Stimulated activated CD8-positive, alpha-beta memory T cell treated with anti-CD3 and anti-CD28 coated beads, Interleukin-2, amount 100 ng/mL, for 48 hours (primary cell): ENCODE measurements around the gene C4B.
"Not testable (repeated sequence)": the region's sequence is repeated elsewhere in the genome, so short reads cannot be mapped to it uniquely, and the experiment has no call there.

Experiments
- DNase-seq, 2 donors: peaks; one replicate each; pipeline ENCODE4 v3.0.0-alpha.2; 2020; ENCODE audit warnings: low read depth in 2 of 2

C4B gene

GRCh38 chr6:31980998-31981397 lies 33.6 kb upstream of the C4B start:
- DNase-seq: not testable (repeated sequence)

GRCh38 chr6:31981744-31982143 lies 32.9 kb upstream of the C4B start, which contains the start of gene C4A:
Gene C4A, plus strand, starts transcription at chr6:31982057. Its CDS starts 51 bp downstream, at chr6:31982108.
- DNase-seq: not testable (repeated sequence)

DNA sequence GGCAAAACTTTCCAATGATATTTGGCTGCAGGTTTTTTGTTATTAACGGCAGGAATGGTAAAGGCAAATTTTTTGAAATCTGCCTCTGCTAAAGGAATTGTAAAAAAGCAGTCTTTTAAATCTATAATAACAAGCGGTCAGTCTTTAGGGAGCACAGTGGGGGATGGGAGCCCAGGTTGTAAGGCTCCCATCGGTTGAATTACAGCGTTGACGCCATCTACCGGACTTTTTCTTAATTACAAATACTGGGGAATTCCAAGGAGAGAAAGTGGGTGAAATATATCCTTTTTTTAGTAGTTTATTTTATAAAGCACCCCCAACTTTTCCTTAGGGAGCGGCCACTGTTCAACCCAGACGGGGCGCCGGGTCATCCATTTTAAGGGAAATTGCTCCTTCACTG lies 25.2 kb upstream of the C4B start:
- not testable (repeated sequence) for DNase-seq

GRCh38 chr6:31994421-31994820 lies 20.2 kb upstream of the C4B start:
- not testable (repeated sequence) for DNase-seq

DNA sequence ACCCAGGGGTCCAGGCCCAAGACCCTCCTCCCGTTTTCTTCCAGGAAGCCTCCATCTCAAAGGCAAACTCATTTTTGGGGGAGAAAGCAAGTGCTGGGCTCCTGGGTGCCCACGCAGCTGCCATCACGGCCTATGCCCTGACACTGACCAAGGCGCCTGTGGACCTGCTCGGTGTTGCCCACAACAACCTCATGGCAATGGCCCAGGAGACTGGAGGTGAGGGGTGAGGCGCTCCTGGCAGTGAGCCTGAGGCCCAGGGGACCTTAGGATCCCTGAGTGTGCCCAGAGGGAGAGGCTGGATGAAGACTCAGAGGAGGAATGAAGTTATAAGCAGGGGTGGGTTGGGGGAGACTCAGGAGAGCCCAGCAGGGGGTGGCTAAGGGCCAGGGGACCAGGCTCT lies 18.2 kb upstream of the C4B start:
- not testable (repeated sequence) for DNase-seq

DNA sequence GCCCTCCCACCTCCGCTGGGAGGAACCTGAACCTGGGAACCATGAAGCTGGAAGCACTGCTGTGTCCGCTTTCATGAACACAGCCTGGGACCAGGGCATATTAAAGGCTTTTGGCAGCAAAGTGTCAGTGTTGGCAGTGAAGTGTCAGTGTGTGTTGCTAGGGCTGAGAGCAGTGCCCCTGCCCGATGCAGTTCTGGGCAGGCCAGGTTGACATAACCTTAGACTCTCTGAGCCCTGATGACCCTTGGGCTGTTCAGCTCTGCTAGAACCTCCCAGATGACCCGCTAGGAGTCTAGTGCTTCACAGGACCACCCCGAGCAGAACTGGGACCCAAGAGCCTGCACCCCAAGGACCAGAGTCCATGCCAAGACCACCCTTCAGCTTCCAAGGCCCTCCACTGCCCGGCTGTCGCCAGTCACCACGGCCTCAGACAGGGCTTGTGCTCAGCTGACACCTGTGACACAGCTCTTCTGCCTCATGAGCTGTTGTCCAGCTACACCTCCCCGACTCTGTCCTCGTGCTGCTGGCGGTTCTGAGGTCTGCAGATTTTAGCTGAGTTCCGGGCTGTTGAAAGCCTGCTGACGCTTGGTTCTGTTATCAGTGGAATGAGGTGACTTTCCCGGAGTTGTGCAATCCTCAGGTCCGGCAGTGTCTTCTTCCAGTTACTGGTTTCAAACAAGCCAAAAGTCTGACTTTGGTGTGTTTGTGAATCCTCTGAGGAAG lies 11.9 kb upstream of the C4B start:
- not testable (repeated sequence) for DNase-seq

DNA sequence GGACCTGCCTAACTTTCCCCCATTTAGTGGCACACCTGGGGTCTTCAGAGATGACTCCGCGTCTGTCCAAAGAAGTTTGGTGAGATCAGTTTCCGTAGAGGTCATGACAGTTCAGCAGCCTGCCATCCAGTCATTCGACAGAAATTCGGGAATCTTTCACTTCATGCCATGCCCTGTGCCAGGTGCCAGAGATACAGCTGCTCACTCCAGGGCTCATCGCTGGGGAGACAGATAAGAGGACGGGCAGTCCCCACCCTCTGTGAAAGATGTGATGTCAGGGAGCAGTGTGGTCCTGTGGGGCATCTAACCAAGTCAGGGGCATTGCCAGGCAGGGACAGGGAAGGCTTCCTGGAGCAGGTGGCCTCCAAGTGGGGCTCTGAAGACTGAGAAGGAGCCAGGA lies 11.3 kb upstream of the C4B start:
- DNase-seq: not testable (repeated sequence)

DNA sequence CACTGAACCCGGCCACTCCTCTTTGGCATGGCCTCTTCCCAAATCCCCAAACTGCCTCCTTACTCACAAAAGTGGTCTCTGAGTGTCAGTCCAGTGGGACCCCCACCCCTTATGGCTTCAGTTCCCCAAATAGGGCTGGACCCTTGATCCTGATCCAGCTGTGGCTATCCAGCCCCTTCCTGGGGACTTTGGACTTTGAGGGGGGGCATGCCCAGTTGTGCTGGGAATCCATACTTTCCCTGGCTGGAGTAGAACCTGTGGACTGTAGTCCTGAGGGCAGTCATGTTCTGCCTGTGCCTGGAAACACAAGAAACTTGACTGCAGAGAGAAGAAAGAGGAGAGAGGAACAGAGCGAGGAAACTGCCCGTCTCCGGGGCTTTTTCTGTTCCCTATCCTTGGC lies 10.2 kb upstream of the C4B start:
- not testable (repeated sequence) for DNase-seq

DNA sequence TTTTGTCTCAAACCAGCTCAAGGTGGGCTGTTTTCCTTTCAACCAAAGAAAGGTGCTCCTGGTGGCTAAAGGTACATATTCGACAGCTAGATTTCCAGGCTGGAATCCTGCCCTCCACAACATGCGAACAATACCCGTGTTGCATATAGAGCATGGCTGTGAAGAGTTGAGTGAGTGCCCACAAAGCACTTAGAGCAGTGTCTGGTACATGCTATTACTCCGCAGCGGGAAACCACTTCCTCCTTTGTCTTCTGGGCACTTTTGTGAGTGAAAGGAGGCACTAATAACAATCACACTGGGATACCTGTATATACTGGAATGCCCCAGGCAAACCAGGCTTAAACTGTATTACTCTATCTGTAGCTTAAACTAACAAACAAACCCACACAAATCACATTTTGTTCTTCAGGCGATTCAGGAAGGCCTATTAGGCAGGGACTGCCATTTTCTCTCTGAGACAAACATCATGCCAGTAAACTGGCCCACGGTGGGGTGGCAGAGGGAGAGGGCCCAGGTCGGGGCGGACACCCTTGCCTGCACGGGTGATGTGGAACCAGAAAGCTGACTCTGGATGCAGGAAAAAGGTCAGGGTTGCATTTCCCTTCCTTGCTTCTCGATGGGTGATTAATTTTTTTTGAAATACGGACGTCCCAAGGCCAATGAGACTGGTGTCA lies 9.6 kb upstream of the C4B start:
- DNase-seq: not testable (repeated sequence)

DNA sequence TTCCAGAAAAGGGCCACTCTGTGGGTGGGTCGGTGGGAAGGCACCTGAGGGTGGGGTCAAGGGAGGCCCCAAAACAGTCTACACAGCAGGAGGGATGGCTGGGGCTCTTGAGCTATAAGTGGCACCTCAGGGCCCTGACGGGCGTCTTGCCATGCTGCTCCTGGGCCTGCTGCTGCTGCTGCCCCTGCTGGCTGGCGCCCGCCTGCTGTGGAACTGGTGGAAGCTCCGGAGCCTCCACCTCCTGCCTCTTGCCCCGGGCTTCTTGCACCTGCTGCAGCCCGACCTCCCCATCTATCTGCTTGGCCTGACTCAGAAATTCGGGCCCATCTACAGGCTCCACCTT lies 9.1 kb upstream of the C4B start:
- DNase-seq: not testable (repeated sequence)

DNA sequence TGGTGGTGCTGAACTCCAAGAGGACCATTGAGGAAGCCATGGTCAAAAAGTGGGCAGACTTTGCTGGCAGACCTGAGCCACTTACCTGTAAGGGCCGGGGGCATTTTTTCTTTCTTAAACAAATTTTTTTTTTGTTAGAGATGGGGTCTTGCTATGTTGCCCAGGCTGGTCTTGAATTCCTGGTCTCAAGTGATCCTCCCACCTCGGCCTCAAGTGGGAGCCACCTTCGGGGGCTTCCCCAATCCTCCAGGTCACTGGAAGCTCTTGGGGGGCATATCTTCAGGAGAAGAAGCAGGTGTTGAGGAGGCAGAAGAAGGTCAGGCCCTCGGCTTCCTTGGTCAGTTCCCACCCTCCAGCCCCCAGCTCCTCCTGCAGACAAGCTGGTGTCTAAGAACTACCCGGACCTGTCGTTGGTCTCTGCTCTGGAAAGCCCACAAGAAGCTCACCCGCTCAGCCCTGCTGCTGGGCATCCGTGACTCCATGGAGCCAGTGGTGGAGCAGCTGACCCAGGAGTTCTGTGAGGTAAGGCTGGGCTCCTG lies 8.5 kb upstream of the C4B start:
- not testable (repeated sequence) for DNase-seq

DNA sequence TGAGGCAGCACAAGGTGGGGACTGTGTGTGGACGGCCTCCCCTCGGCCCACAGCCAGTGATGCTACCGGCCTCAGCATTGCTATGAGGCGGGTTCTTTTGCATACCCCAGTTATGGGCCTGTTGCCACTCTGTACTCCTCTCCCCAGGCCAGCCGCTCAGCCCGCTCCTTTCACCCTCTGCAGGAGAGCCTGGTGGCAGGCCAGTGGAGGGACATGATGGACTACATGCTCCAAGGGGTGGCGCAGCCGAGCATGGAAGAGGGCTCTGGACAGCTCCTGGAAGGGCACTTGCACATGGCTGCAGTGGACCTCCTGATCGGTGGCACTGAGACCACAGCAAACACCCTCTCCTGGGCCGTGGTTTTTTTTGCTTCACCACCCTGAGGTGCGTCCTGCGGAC lies 7.5 kb upstream of the C4B start:
- DNase-seq: not testable (repeated sequence)

DNA sequence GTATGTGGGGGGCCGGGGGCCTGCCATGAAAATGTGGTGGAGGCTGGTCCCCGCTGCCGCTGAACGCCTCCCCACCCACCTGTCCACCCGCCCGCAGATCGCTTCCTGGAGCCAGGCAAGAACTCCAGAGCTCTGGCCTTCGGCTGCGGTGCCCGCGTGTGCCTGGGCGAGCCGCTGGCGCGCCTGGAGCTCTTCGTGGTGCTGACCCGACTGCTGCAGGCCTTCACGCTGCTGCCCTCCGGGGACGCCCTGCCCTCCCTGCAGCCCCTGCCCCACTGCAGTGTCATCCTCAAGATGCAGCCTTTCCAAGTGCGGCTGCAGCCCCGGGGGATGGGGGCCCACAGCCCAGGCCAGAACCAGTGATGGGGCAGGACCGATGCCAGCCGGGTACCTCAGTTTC lies 6.6 kb upstream of the C4B start:
- not testable (repeated sequence) for DNase-seq

DNA sequence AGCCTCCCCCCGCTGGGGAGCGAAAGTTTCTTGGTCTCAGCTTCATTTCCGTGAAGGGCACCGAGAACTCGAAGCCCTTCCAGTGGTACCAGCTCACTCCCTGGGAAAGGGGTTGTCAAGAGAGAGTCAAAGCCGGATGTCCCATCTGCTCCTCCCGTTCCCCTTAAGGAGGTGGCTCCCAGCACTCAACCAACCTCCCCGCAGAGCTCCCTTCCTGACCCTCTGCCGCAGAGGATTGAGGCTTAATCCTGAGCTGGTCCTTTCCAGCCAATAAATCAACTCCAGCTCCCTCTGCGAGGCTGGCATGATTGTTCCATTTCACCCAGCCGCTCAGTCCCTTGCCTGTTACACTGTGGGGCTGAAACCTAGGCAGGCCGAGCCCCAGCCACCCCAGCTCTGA lies 6.0 kb upstream of the C4B start:
- not testable (repeated sequence) for DNase-seq

GRCh38 chr6:32009537-32009936 lies 5.1 kb upstream of the C4B start:
- DNase-seq: not testable (repeated sequence)

- not testable (repeated sequence) for DNase-seq
These were observed 3.6 kb upstream of the C4B start for GRCh38 chr6:32010856-32011530.

GRCh38 chr6:32012941-32013617 lies 1.5 kb upstream of the C4B start:
- not testable (repeated sequence) for DNase-seq

GRCh38 chr6:32013738-32014137 lies 857 bp upstream of the C4B start:
- not testable (repeated sequence) for DNase-seq

DNA sequence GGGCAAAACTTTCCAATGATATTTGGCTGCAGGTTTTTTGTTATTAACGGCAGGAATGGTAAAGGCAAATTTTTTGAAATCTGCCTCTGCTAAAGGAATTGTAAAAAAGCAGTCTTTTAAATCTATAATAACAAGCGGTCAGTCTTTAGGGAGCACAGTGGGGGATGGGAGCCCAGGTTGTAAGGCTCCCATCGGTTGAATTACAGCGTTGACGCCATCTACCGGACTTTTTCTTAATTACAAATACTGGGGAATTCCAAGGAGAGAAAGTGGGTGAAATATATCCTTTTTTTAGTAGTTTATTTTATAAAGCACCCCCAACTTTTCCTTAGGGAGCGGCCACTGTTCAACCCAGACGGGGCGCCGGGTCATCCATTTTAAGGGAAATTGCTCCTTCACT lies 7.5 kb downstream of the C4B start:
- DNase-seq: not testable (repeated sequence)

DNA sequence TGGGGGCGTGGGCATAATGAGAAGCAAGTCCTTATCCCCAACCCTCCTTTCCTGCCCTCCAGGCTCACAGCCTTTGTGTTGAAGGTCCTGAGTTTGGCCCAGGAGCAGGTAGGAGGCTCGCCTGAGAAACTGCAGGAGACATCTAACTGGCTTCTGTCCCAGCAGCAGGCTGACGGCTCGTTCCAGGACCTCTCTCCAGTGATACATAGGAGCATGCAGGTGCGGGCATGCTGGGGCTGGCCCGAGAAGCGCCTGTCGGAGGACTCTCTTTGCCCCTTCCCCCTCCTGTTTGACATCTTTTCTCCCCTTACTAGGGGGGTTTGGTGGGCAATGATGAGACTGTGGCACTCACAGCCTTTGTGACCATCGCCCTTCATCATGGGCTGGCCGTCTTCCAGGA lies 14.0 kb downstream of the C4B start:
- DNase-seq: not testable (repeated sequence)

DNA sequence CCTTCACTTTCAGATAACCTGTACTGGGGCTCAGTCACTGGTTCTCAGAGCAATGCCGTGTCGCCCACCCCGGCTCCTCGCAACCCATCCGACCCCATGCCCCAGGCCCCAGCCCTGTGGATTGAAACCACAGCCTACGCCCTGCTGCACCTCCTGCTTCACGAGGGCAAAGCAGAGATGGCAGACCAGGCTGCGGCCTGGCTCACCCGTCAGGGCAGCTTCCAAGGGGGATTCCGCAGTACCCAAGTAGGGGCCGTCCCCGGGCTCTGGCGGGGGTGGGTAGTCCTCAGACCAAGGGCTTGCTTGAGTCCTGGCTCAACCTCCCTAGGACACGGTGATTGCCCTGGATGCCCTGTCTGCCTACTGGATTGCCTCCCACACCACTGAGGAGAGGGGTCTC lies 15.0 kb downstream of the C4B start:
- DNase-seq: not testable (repeated sequence)
